GM18870 (cell line): ENCODE results near the gene HMGCS1.
"Not testable (repeated sequence)": the region's sequence is repeated elsewhere in the genome, so short reads cannot be mapped to it uniquely, and the experiment has no call there.

Source experiments
- ATAC-seq: cut with Tn5 transposase; IDR thresholded peaks from one replicate; pipeline ENCODE4 v1.9.1; 2021; ENCODE audit warnings: moderate library complexity; ENCODE audit not compliant: unreplicated experiment

Gene HMGCS1

GRCh38 chr5:43279548-43280274 lies 33.5 kb downstream of the HMGCS1 start:
- no peak for ATAC-seq

GRCh38 chr5:43275391-43275790 lies 37.8 kb downstream of the HMGCS1 start:
- no peak for ATAC-seq

GRCh38 chr5:43274435-43275114 lies 38.6 kb downstream of the HMGCS1 start:
- ATAC-seq = no peak

GRCh38 chr5:43273552-43273951 lies 39.7 kb downstream of the HMGCS1 start:
- no peak for ATAC-seq

GRCh38 chr5:43270645-43271044 lies 42.6 kb downstream of the HMGCS1 start:
- no peak for ATAC-seq

GRCh38 chr5:43268188-43268820 lies 44.9 kb downstream of the HMGCS1 start:
- peak; percentile 93 for ATAC-seq

- ATAC-seq = not testable (repeated sequence)
Measured at GRCh38 chr5:43262269-43262668, 50.9 kb downstream of the HMGCS1 start.

GRCh38 chr5:43258116-43258515 lies 55.1 kb downstream of the HMGCS1 start:
- ATAC-seq = no peak

GRCh38 chr5:43256261-43256966 lies 56.8 kb downstream of the HMGCS1 start:
- ATAC-seq = peak; percentile 44

- ATAC-seq = peak; percentile 68
Measured at GRCh38 chr5:43255704-43256103, 57.5 kb downstream of the HMGCS1 start.

- ATAC-seq = no peak
Measured at GRCh38 chr5:43251754-43252153, 61.5 kb downstream of the HMGCS1 start.

GRCh38 chr5:43245724-43246385 lies 67.4 kb downstream of the HMGCS1 start:
- peak; percentile 31 for ATAC-seq

GRCh38 chr5:43244823-43245565 lies 68.2 kb downstream of the HMGCS1 start:
- ATAC-seq = peak; percentile 82

- ATAC-seq = no peak
Measured at GRCh38 chr5:43243270-43243669, 69.9 kb downstream of the HMGCS1 start.

- ATAC-seq = no peak
Measured at GRCh38 chr5:43242196-43242595, 71.0 kb downstream of the HMGCS1 start.
